Neural progenitor cell (in vitro differentiated cells): ENCODE measurements around the gene C11orf52.

Experiments
- CTCF ChIP-seq: fragments of 200-600 bp; sonication (generic); IDR thresholded peaks from 2 replicates; pipeline ENCODE4 v1.5.1; 2017; ENCODE audit warnings: antibody characterized with exemption, mild to moderate bottlenecking
- EZH2 ChIP-seq: fragments of 200-600 bp; sonication (generic); IDR thresholded peaks from 2 replicates; pipeline ENCODE4 v1.6.1; 2017; ENCODE audit warnings: antibody characterized with exemption, mild to moderate bottlenecking, moderate library complexity
- EZH2phosphoT487 ChIP-seq: fragments of 200-600 bp; sonication (generic); IDR thresholded peaks from 2 replicates; pipeline ENCODE4 v1.6.1; 2017; ENCODE audit warnings: antibody characterized with exemption

- TF ChIP-seq CTCF = no peak
- TF ChIP-seq EZH2 = no peak
- no peak for TF ChIP-seq EZH2phosphoT487
Observed at GRCh38 chr11:111913997-111914396, 4.7 kb upstream of the C11orf52 start.
